C4-2B (cell line): ENCODE results near the gene PTGES3L.
"Not testable (repeated sequence)": the region's sequence is repeated elsewhere in the genome, so short reads cannot be mapped to it uniquely, and the experiment has no call there.

Experiments
- ZFX ChIP-seq: fragments of 450-650 bp; IDR thresholded peaks from 2 replicates; pipeline ENCODE4 v1.6.1; 2017
- TF ChIP-seq, protein P1 (sequence below): fragments of 450-650 bp; conservative IDR thresholded peaks from 2 replicates; pipeline ENCODE4 v1.5.1; 2017; ENCODE audit warnings: mild to moderate bottlenecking

DNA sequence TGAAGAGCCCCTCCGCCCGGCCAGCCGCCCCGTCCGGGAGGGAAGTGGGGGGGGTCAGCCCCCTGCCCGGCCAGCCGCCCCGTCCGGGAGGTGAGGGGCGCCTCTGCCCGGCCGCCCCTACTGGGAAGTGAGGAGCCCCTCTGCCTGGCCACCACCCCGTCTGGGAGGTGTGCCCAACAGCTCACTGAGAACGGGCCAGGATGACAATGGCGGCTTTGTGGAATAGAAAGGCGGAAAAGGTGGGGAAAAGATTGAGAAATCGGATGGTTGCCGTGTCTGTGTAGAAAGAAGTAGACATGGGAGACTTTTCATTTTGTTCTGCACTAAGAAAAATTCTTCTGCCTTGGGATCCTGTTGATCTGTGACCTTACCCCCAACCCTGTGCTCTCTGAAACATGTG lies 6.6 kb downstream of the PTGES3L start:
- TF ChIP-seq, protein P1, sequence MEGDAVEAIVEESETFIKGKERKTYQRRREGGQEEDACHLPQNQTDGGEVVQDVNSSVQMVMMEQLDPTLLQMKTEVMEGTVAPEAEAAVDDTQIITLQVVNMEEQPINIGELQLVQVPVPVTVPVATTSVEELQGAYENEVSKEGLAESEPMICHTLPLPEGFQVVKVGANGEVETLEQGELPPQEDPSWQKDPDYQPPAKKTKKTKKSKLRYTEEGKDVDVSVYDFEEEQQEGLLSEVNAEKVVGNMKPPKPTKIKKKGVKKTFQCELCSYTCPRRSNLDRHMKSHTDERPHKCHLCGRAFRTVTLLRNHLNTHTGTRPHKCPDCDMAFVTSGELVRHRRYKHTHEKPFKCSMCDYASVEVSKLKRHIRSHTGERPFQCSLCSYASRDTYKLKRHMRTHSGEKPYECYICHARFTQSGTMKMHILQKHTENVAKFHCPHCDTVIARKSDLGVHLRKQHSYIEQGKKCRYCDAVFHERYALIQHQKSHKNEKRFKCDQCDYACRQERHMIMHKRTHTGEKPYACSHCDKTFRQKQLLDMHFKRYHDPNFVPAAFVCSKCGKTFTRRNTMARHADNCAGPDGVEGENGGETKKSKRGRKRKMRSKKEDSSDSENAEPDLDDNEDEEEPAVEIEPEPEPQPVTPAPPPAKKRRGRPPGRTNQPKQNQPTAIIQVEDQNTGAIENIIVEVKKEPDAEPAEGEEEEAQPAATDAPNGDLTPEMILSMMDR, result not testable (repeated sequence)
- TF ChIP-seq ZFX, result not testable (repeated sequence)
